HepG2 (cell line): ENCODE data around the gene PGS1. TPM values are rescaled to one million over a fixed set of nuclear protein-coding genes. Genes with fewer than 3 reads are reported as not detected.

Experiments used
- ATAD3A ChIP-seq: sonication (generic); formaldehyde crosslinking; IDR thresholded peaks from 2 replicates; pipeline ENCODE4 v1.4.0; 2020; ENCODE audit warnings: missing genetic modification reagents
- EEA1 ChIP-seq: sonication (generic); formaldehyde crosslinking; IDR thresholded peaks from 2 replicates; pipeline ENCODE4 v1.5.1; 2020; ENCODE audit warnings: mild to moderate bottlenecking, missing genetic modification reagents, borderline replicate concordance
- ELF3 ChIP-seq: IDR thresholded peaks from 2 replicates; pipeline ENCODE4 v1.6.1; 2016; ENCODE audit warnings: missing genetic modification reagents, missing compliant biosample characterization
- GABPA ChIP-seq, 2 experiments: IDR thresholded peaks; 2 replicates each; pipeline ENCODE4 v1.6.1; 2011 to 2016; ENCODE audit warnings: low read depth in 2 of 2, low read length in 1 of 2, missing biosample characterization in 1 of 2, missing genetic modification characterization in 1 of 2
- HNF4G ChIP-seq, 2 experiments: sonication (generic) in 1 of 2; formaldehyde crosslinking in 1 of 2; IDR thresholded peaks; 2 replicates each; pipeline versions ENCODE4 v1.4.0 to v1.6.1; 2011 to 2020; ENCODE audit warnings: borderline replicate concordance in 2 of 2, low read depth in 2 of 2, mild to moderate bottlenecking in 2 of 2, low read length in 1 of 2, missing genetic modification reagents in 1 of 2, moderate library complexity in 1 of 2
- KAT8 ChIP-seq: IDR thresholded peaks from 2 replicates; pipeline ENCODE4 v1.6.1; 2016; ENCODE audit warnings: missing genetic modification reagents, missing compliant biosample characterization
- MLLT10 ChIP-seq: sonication (generic); formaldehyde crosslinking; IDR thresholded peaks from 2 replicates; pipeline ENCODE4 v1.4.0; 2020; ENCODE audit warnings: missing genetic modification reagents
- MXI1 ChIP-seq: IDR thresholded peaks from 3 replicates; pipeline ENCODE4 v1.6.1; 2012; ENCODE audit warnings: low read depth, low read length, inconsistent platforms, borderline replicate concordance
- REPIN1 ChIP-seq: sonication (generic); formaldehyde crosslinking; IDR thresholded peaks from 2 replicates; pipeline ENCODE4 v1.8.0; 2022; ENCODE audit warnings: missing genetic modification reagents, low read depth, mild to moderate bottlenecking, borderline replicate concordance
- TBX3 ChIP-seq: fragments of 450-650 bp; IDR thresholded peaks from 2 replicates; pipeline ENCODE4 v1.6.1; 2017; ENCODE audit warnings: antibody characterized with exemption, mild to moderate bottlenecking, inconsistent platforms, borderline replicate concordance
- ZNF547 ChIP-seq: sonication (generic); formaldehyde crosslinking; IDR thresholded peaks from 2 replicates; pipeline ENCODE4 v1.5.1; 2020; ENCODE audit warnings: mild to moderate bottlenecking, missing genetic modification reagents
- ZNF773 ChIP-seq: sonication (generic); formaldehyde crosslinking; IDR thresholded peaks from 2 replicates; pipeline ENCODE4 v1.4.0; 2020; ENCODE audit warnings: missing genetic modification reagents, borderline replicate concordance
- polyA plus RNA-seq, 8 experiments: library from polyadenylated mRNA; depleted of rRNA in 3 of 8; stranded (reverse) in 7 of 8; unstranded in 1 of 8; fragments of >200 nt; fragmentation: Illumina TruSeq in 4 of 8; extraction: Trizol in 4 of 8; gene quantifications; 2 replicates each; pipeline versions ENCODE4 v1.2.1 to v1.2.3, GENCODE V29; 2011 to 2016; ENCODE audit warnings: low read depth in 4 of 8, missing spikeins in 1 of 8, mixed read lengths in 1 of 8; ENCODE audit not compliant: insufficient read depth in 1 of 8
- total RNA-seq, 5 experiments: library from RNA; depleted of rRNA; stranded (reverse); fragments of >200 nt; fragmentation: Illumina TruSeq; extraction: Trizol; gene quantifications; 2 replicates each; pipeline ENCODE4 v1.2.3, GENCODE V29; 2016; ENCODE audit warnings: low read depth in 1 of 5
- TF ChIP-seq, protein P1 (sequence below): sonication (generic); formaldehyde crosslinking; IDR thresholded peaks from 2 replicates; pipeline ENCODE4 v1.4.0; 2020; ENCODE audit warnings: mild to moderate bottlenecking, low read depth, missing genetic modification reagents
- TF ChIP-seq, protein P2 (sequence below): sonication (generic); formaldehyde crosslinking; IDR thresholded peaks from 2 replicates; pipeline ENCODE4 v1.4.0; 2020; ENCODE audit warnings: mild to moderate bottlenecking, missing genetic modification reagents
- TF ChIP-seq, protein P3 (sequence below): sonication (generic); formaldehyde crosslinking; IDR thresholded peaks from 2 replicates; pipeline ENCODE4 v1.4.0; 2020; ENCODE audit warnings: low read depth, mild to moderate bottlenecking, missing genetic modification reagents

Gene PGS1
- total and polyA plus RNA-seq, 2 of the 13 experiments (the other 11 are each of a cell fraction or from before 2014, with no cell fraction given), result 25.9 to 31.5 TPM

DNA sequence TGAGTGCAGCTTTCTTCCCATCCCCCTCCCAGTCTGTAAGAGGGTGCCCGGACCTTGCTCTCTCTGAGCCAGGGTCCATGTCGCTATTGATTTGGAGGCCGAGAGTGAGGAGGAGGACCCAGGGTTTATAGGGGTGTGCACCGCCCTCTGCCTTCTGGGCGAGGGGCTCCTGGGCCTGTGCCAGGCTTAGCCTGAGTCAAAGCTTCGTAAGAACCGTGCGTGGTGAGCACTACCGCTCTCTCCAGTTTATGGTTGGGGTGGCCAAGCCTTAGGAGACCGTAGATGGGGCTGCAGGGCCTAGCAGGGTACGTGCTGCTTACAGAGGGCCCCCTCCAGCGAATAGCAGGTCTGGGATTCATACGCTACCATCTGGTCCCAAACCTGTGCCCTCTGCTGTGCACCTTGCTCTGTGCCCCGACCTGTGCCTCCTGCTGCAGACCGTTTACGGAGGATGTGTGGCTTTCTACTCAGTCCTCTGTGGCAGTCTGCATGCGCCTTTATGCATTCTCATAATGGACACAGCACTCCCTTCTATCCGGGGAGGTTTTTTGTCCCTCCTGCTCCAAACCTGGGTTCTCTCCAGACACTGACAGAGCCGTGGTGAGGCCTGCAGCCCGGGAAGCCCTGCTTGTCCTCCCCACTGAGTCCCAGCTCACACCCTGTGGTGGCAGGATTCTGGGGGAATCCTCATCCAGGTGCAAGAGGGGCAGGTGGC is 54.7 kb downstream of the PGS1 start (continued):
- TF ChIP-seq, protein P1, sequence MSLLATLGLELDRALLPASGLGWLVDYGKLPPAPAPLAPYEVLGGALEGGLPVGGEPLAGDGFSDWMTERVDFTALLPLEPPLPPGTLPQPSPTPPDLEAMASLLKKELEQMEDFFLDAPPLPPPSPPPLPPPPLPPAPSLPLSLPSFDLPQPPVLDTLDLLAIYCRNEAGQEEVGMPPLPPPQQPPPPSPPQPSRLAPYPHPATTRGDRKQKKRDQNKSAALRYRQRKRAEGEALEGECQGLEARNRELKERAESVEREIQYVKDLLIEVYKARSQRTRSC (CRISPR knock-in tag), result no peak
- TF ChIP-seq MXI1, result 0 out of 3 replicates have a peak, but pooled peaks have one; percentile 8
- TF ChIP-seq, protein P2, sequence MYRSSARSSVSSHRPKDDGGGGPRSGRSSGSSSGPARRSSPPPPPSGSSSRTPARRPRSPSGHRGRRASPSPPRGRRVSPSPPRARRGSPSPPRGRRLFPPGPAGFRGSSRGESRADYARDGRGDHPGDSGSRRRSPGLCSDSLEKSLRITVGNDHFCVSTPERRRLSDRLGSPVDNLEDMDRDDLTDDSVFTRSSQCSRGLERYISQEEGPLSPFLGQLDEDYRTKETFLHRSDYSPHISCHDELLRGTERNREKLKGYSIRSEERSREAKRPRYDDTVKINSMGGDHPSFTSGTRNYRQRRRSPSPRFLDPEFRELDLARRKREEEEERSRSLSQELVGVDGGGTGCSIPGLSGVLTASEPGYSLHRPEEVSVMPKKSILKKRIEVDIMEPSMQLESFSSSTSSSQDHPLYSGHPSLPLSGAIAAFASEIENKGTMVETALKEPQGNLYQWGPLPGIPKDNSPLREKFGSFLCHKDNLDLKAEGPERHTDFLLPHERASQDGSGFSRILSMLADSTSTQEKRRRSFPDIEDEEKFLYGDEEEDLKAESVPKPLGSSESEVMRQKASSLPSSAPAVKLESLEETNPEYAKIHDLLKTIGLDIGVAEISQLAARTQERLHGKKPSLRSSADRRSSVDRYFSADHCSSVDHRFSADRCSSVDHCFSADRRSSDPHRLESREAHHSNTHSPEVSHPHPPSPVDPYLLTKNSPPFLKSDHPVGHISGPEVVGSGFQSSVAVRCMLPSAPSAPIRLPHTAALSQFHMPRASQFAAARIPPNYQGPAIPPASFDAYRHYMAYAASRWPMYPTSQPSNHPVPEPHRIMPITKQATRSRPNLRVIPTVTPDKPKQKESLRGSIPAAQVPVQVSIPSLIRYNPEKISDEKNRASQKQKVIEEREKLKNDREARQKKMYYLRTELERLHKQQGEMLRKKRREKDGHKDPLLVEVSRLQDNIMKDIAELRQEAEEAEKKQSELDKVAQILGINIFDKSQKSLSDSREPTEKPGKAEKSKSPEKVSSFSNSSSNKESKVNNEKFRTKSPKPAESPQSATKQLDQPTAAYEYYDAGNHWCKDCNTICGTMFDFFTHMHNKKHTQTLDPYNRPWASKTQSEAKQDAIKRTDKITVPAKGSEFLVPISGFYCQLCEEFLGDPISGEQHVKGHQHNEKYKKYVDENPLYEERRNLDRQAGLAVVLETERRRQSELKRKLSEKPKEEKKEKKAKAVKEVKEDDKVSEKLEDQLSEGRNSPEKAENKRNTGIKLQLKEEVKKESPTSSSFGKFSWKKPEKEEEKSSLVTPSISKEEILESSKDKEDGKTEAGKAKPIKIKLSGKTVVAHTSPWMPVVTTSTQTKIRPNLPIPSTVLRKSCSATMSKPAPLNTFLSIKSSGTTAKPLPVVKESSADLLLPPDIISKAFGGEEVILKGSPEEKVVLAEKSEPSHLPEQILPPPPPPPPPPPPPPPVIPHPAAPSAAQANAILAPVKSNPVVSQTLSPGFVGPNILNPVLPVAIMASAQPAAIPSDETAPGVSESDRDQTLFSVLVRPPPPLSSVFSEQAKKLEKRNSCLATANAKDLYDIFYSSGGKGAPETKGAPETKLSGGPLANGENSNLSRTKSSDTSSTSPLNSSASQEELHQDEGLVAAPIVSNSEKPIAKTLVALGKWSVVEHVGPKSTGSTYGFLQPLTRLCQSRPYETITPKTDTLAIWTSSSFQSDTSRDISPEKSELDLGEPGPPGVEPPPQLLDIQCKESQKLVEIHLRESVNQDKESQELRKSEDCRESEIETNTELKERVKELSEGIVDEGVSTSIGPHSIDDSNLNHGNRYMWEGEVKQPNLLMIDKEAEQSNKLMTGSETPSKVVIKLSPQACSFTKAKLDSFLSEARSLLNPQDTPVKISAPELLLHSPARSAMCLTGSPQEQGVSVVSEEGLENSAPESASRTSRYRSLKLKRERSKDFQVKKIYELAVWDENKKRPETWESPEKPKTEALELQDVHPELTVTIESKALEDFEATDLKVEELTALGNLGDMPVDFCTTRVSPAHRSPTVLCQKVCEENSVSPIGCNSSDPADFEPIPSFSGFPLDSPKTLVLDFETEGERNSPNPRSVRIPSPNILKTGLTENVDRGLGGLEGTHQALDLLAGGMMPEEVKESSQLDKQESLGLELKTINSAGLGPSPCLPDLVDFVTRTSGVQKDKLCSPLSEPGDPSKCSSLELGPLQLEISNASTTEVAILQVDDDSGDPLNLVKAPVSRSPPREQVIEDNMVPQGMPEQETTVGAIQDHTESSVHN (CRISPR knock-in tag), result no peak
- TF ChIP-seq HNF4G (IDR thresholded peaks at IDR 0.05; ENCODE audit: borderline replicate concordance, low read depth, low read length), result peak; percentile 96
- peak; percentile 89 for TF ChIP-seq HNF4G (CRISPR knock-in tag; IDR thresholded peaks at IDR 0.05; ENCODE audit: borderline replicate concordance, low read depth)
- no peak for TF ChIP-seq GABPA (IDR thresholded peaks at IDR 0.05; ENCODE audit: low read depth, low read length)
- no peak for TF ChIP-seq GABPA (CRISPR knock-in tag; IDR thresholded peaks at IDR 0.05; ENCODE audit: low read depth)
- TF ChIP-seq KAT8 (CRISPR knock-in tag), result 0 out of 2 replicates have a peak, but pooled peaks have one; percentile 28
- TF ChIP-seq TBX3, result no peak
- TF ChIP-seq ATAD3A (CRISPR knock-in tag), result no peak
- TF ChIP-seq MLLT10 (CRISPR knock-in tag), result no peak
- TF ChIP-seq ZNF547 (CRISPR knock-in tag), result no peak; the same call in 1 of the 2 replicates
- no peak for TF ChIP-seq ZNF773 (CRISPR knock-in tag)
- TF ChIP-seq ELF3 (CRISPR knock-in tag), result peak; percentile 26; the same call in 1 of the 2 replicates
- TF ChIP-seq EEA1 (CRISPR knock-in tag), result peak; percentile 52; the same call in 1 of the 2 replicates
- TF ChIP-seq, protein P3, sequence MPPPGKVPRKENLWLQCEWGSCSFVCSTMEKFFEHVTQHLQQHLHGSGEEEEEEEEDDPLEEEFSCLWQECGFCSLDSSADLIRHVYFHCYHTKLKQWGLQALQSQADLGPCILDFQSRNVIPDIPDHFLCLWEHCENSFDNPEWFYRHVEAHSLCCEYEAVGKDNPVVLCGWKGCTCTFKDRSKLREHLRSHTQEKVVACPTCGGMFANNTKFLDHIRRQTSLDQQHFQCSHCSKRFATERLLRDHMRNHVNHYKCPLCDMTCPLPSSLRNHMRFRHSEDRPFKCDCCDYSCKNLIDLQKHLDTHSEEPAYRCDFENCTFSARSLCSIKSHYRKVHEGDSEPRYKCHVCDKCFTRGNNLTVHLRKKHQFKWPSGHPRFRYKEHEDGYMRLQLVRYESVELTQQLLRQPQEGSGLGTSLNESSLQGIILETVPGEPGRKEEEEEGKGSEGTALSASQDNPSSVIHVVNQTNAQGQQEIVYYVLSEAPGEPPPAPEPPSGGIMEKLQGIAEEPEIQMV (CRISPR knock-in tag), result peak; percentile 72; the same call in 1 of the 2 replicates
- 0 out of 2 replicates have a peak, but pooled peaks have one; percentile 59 for TF ChIP-seq REPIN1 (CRISPR knock-in tag)
